HL-60 (cell line): ENCODE data around the gene DHRS1.

ENCODE experiments used
- GABPA ChIP-seq: IDR thresholded peaks from 2 replicates; pipeline ENCODE4 v1.6.1; 2012; ENCODE audit warnings: low read depth
- POLR2AphosphoS5 ChIP-seq: IDR thresholded peaks from 2 replicates; pipeline ENCODE4 v1.6.1; 2012; ENCODE audit warnings: low read depth
- REST ChIP-seq: IDR thresholded peaks from 2 replicates; pipeline ENCODE4 v1.6.1; 2012; ENCODE audit warnings: low read depth; ENCODE audit not compliant: insufficient replicate concordance
- TF ChIP-seq, protein P1 (sequence below): IDR thresholded peaks from one replicate; pipeline ENCODE4 v1.5.1; 2011; ENCODE audit warnings: low read length, control low read depth, inconsistent platforms; ENCODE audit not compliant: insufficient read depth

DNA sequence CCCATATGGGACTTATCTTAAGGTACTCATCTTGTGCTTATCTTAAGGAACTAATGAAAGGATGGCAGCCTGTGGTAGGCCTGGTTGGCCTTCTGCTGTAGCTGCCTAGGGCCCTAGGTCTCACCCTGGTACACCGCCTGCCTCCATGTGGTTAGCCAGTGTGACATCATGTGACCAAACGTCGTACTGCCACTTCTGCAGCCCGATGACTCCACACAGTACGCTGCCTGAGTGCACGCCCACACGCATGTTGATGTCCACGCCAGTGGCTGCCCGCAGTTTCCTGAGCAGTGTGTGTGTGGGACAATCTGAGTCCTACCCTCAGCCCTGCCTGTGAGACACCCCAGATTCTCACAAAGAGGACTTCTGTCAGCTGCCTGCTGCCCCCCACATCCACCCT, 30.2 kb upstream of the DHRS1 start:
- TF ChIP-seq, protein P1, sequence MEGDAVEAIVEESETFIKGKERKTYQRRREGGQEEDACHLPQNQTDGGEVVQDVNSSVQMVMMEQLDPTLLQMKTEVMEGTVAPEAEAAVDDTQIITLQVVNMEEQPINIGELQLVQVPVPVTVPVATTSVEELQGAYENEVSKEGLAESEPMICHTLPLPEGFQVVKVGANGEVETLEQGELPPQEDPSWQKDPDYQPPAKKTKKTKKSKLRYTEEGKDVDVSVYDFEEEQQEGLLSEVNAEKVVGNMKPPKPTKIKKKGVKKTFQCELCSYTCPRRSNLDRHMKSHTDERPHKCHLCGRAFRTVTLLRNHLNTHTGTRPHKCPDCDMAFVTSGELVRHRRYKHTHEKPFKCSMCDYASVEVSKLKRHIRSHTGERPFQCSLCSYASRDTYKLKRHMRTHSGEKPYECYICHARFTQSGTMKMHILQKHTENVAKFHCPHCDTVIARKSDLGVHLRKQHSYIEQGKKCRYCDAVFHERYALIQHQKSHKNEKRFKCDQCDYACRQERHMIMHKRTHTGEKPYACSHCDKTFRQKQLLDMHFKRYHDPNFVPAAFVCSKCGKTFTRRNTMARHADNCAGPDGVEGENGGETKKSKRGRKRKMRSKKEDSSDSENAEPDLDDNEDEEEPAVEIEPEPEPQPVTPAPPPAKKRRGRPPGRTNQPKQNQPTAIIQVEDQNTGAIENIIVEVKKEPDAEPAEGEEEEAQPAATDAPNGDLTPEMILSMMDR: no peak
- peak; percentile 67; the same call in 1 of the 2 replicates for TF ChIP-seq POLR2AphosphoS5
- TF ChIP-seq GABPA: no peak
- no peak for TF ChIP-seq REST
